Stomach (tissue), 9 donors: ENCODE data around the gene ARID3A. TPM values are rescaled to one million over a fixed set of nuclear protein-coding genes. Genes with fewer than 3 reads are reported as not detected.

ENCODE experiments used
- DNase-seq, 2 donors: peaks; one replicate each; pipeline versions ENCODE4 v3.0.0 to v3.0.0-alpha.2; 2013 to 2019
- H3K27ac ChIP-seq, 5 donors: fragments of 200-600 bp in 4 of 5; sonication (generic) in 4 of 5; one replicate each; pipeline ENCODE4 v1.5.1; 2013 to 2019; ENCODE audit warnings: mild to moderate bottlenecking in 1 of 5, moderate library complexity in 1 of 5
- H3K27me3 ChIP-seq, 3 donors: fragments of 200-600 bp; sonication (generic); one replicate each; pipeline ENCODE4 v1.5.1; 2017 to 2019; ENCODE audit warnings: mixed run types in 1 of 3
- H3K36me3 ChIP-seq, 4 donors: fragments of 200-600 bp; sonication (generic); 1 replicate in 3 of 4; 2 replicates in 1 of 4; pipeline ENCODE4 v1.5.1; 2016 to 2019
- H3K4me1 ChIP-seq, 4 donors: fragments of 200-600 bp; sonication (generic); one replicate each; pipeline ENCODE4 v1.5.1; 2016 to 2019
- H3K4me3 ChIP-seq, 4 donors: fragments of 200-600 bp; sonication (generic) in 3 of 4; one replicate each; pipeline ENCODE4 v1.5.1; 2016 to 2019; ENCODE audit warnings: mild to moderate bottlenecking in 1 of 4
- H3K9me3 ChIP-seq, 4 donors: fragments of 200-600 bp; sonication (generic); one replicate each; pipeline ENCODE4 v1.5.1; 2016 to 2019
- EP300 ChIP-seq: sonication (generic); formaldehyde crosslinking; IDR thresholded peaks from one replicate; pipeline ENCODE4 v1.6.1; 2017; ENCODE audit warnings: antibody characterized with exemption
- POLR2A ChIP-seq, 4 donors: fragments of 450-650 bp; IDR thresholded peaks; one replicate each; pipeline ENCODE4 v1.6.1; 2016; ENCODE audit warnings: antibody characterized with exemption in 4 of 4, control low read depth in 2 of 4, mild to moderate bottlenecking in 1 of 4, moderate library complexity in 1 of 4
- POLR2AphosphoS5 ChIP-seq, 3 donors: sonication (generic); formaldehyde crosslinking; IDR thresholded peaks; one replicate each; pipeline ENCODE4 v1.6.1; 2016; ENCODE audit warnings: antibody characterized with exemption in 3 of 3
- WGBS, 5 donors: extraction: QIAGEN DNeasy Blood & Tissue Kit in 3 of 5; methylation state at CpG; one replicate each; pipeline versions ENCODE4 v1.1.5 to v1.1.7; 2013 to 2018; 5-methylcytosine and 5-hydroxymethylcytosine counted together
- intact Hi-C: fragments of 100-400 bp; cut with DNase I; formaldehyde crosslinking; loops from one replicate; pipeline ENCODE4 v1.15.1; 2023; ENCODE audit warnings: low total_unique reads
- polyA plus RNA-seq, 3 donors: library from polyadenylated mRNA; stranded (reverse); fragments of 200-250 nt; gene quantifications; one replicate each; pipeline ENCODE4 v1.2.3, GENCODE V29; 2013
- total RNA-seq, 5 donors: library from RNA; depleted of rRNA; stranded (reverse); fragments of >200 nt; gene quantifications; one replicate each; pipeline versions ENCODE4 v1.1.0 to v1.2.3, GENCODE V29; 2014 to 2016
- TF ChIP-seq, protein P1 (sequence below), 7 experiments: fragments of 450-650 bp in 4 of 7; fragments of 200-600 bp in 3 of 7; sonication (generic) in 3 of 7; IDR thresholded peaks; one replicate each; pipeline ENCODE4 v1.5.1; 2016 to 2019; ENCODE audit warnings: antibody characterized with exemption in 7 of 7, control low read depth in 2 of 7, mild to moderate bottlenecking in 1 of 7
- donor health status: healthy with polysubstance abuse.
- donor health status: Bipolar disorder and iron deficiency.
- donor health status: healthy.

The ARID3A gene
- total and polyA plus RNA-seq, 8 donors = 1.1 to 23.5 (median 2.1) TPM; not detected in 1

DNA sequence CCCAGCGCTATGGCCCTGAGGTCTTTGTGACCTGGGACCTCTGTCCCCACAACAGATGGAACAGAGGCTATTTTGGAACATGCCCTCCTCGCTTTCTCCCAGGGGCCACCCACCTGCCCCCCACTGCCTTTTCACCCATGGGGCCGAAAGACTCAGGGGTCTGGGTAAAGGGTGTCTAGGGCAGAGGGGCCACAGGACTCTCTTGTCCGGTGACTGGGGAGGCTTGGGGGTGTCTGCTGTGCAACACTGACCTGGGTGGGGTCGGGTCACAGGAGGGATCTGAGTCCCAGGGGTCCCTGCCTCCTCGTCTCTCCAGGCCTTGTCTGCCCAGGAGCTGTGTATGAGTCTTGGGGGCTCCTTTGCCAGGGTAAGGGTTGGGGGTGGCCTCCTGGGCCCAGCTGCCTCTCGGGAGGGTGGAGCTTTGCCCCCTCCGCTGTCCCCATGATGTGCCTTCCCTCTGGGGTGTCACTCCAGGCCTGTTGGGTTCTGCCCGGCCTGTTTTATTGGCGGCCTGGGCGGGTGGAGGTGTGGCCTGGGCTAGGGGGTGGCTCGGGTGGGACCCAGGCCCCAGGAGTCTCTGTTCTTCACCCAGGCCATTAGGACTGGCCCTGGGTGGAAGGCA lies 2.1 kb downstream of the ARID3A start:
- peak in 1 of 2 donors; percentile 64 for DNase-seq
- H3K27me3 ChIP-seq = peaks cover 0 to 4% (median 0%) of the 10 kb centered on the region in 3 donors
- TF ChIP-seq EP300 (no peak), POLR2AphosphoS5 (IDR thresholded peaks at IDR 0.05) (no peak), POLR2A (IDR thresholded peaks at IDR 0.05) (no peak)
- TF ChIP-seq, protein P1, sequence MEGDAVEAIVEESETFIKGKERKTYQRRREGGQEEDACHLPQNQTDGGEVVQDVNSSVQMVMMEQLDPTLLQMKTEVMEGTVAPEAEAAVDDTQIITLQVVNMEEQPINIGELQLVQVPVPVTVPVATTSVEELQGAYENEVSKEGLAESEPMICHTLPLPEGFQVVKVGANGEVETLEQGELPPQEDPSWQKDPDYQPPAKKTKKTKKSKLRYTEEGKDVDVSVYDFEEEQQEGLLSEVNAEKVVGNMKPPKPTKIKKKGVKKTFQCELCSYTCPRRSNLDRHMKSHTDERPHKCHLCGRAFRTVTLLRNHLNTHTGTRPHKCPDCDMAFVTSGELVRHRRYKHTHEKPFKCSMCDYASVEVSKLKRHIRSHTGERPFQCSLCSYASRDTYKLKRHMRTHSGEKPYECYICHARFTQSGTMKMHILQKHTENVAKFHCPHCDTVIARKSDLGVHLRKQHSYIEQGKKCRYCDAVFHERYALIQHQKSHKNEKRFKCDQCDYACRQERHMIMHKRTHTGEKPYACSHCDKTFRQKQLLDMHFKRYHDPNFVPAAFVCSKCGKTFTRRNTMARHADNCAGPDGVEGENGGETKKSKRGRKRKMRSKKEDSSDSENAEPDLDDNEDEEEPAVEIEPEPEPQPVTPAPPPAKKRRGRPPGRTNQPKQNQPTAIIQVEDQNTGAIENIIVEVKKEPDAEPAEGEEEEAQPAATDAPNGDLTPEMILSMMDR (IDR thresholded peaks at IDR 0.05) = no peak
- intact Hi-C loops = no loop called here
- H3K4me3 ChIP-seq = peak overlapping the region in 3 of 4 donors; percentile 65 to 98 (median 86)
- no peaks in the 10 kb centered on the region for H3K9me3 ChIP-seq
- H3K27ac ChIP-seq = peak overlapping the region in 4 of 5 donors; percentile 84 to 91 (median 90)
- 82 to 86% (median 85%) methylated on average over 3 to 12 of the region's 12 CpGs for WGBS, 5 donors
- peaks cover 0 to 19% (median 17%) of the 10 kb centered on the region in 4 donors for H3K36me3 ChIP-seq
- H3K4me1 ChIP-seq = peaks cover 27 to 64% (median 46%) of the 10 kb centered on the region in 4 donors

DNA sequence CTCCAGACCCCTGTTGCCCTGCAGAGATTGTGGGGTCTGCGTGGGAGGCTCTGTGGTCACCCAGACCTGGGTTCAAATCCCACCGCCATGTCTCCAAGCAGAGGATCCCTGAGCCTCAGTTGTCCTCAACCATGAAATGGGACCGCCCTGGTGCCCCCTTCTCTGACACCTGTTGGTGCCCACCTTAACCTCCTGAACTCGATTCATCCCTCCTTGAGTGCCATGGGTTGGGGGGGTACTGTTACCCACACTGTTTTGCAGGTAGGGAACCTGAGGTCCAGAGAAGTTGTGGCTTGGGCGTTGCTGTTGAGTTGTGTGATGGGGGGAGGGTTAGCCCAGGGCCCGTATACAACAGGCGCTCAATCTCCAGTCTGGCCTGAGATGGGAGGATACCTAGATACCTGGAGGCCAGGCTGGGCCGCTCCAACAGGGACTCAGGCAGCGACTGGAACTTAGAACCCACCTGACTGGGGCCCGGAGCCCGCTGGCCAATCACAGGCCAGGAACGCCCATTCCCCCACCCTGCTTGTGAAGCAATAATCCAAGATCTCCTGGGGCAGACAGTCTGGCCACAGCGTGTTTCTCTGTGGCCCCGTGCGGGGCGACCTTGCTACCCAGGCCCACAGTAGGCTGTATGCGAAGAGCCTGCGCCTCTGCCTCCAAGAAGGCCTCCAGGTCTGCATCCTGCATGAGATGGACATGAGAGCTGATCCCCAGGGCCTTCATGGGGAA lies 2.8 kb downstream of the ARID3A start:
- intact Hi-C loops = no loop called here

DNA sequence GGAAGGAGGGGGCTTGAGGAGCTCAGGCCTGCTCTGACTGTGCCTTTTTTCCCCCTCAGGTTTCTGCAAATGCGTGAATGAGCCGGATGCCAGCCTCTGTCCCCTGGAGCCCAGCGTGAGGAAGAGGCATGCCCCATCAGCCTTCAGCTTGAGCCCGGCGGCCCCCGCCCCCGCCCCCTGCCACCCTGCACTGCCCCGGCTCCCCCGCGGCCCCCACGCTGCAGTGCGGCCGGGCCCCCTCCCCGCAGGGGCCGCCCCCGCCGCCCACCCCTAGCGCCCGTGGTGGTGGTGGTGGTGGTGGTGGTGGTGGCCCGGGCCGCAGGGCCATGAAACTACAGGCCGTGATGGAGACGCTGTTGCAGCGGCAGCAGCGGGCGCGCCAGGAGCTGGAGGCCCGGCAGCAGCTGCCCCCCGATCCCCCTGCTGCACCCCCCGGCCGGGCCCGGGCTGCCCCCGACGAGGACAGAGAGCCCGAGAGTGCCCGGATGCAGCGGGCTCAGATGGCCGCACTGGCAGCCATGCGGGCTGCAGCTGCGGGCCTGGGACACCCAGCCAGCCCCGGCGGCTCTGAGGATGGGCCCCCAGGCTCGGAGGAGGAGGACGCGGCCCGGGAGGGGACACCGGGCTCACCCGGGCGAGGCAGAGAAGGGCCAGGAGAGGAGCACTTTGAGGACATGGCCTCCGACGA lies 3.5 kb downstream of the ARID3A start:
- H3K9me3 ChIP-seq = no peaks in the 10 kb centered on the region
- intact Hi-C loops = no loop called here
- peaks cover 41 to 71% (median 56%) of the 10 kb centered on the region in 4 donors for H3K4me1 ChIP-seq
- no peak overlapping the region for H3K4me3 ChIP-seq
- 94 to 98% (median 96%) methylated on average over 11 to 51 of the region's 51 CpGs for WGBS, 5 donors
- no peak for DNase-seq
- TF ChIP-seq EP300 (no peak), POLR2A (IDR thresholded peaks at IDR 0.05) (no peak), POLR2AphosphoS5 (IDR thresholded peaks at IDR 0.05) (no peak)
- TF ChIP-seq, protein P1 (IDR thresholded peaks at IDR 0.05) = no peak
- peaks cover 0 to 4% (median 0%) of the 10 kb centered on the region in 3 donors for H3K27me3 ChIP-seq
- peaks cover 0 to 19% (median 17%) of the 10 kb centered on the region in 4 donors for H3K36me3 ChIP-seq
- H3K27ac ChIP-seq = no peak overlapping the region

More for the DNA sequence above, 2.8 kb downstream of the ARID3A start:
- TF ChIP-seq POLR2A (IDR thresholded peaks at IDR 0.05) = no peak
- no peak for TF ChIP-seq EP300
- TF ChIP-seq, protein P1 (IDR thresholded peaks at IDR 0.05) = no peak
- no peak for TF ChIP-seq POLR2AphosphoS5 (IDR thresholded peaks at IDR 0.05)
- H3K4me1 ChIP-seq = peaks cover 34 to 71% (median 53%) of the 10 kb centered on the region in 4 donors
- H3K27ac ChIP-seq = peak overlapping the region in 3 of 5 donors; percentile 89 to 91 (median 90)
- no peaks in the 10 kb centered on the region for H3K9me3 ChIP-seq
- peaks cover 0 to 19% (median 17%) of the 10 kb centered on the region in 4 donors for H3K36me3 ChIP-seq
- H3K27me3 ChIP-seq = peaks cover 0 to 4% (median 0%) of the 10 kb centered on the region in 3 donors
- peak overlapping the region in 1 of 4 donors; percentile 98 for H3K4me3 ChIP-seq
- 84 to 87% (median 87%) methylated on average over 11 to 18 of the region's 18 CpGs for WGBS, 5 donors
- peak in 1 of 2 donors; percentile 73 for DNase-seq

DNA sequence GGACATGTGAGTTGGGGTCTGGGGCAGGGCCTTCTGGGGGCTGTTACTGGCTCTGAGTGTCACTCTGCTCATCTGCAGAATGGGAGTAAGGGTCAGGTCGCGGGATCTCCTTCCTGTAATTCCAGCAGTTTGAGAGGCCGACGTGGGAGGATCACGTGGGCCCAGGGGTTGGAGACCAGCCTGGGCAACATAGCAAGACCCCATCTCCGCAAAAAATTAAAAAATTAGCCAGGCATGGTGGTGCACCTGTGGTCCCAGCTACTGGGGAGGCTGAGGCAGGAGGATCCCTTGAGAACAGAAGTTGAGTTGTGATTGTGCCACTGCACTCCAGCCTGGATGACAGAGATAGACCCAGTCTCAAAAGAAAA lies 4.0 kb downstream of the ARID3A start:
- no peak overlapping the region for H3K4me3 ChIP-seq
- H3K27ac ChIP-seq = no peak overlapping the region
- no peaks in the 10 kb centered on the region for H3K9me3 ChIP-seq
- intact Hi-C loops = no loop called here
- TF ChIP-seq EP300 (no peak), POLR2A (IDR thresholded peaks at IDR 0.05) (no peak), POLR2AphosphoS5 (IDR thresholded peaks at IDR 0.05) (no peak)
- TF ChIP-seq, protein P1 (IDR thresholded peaks at IDR 0.05) = no peak
- DNase-seq = no peak
- peaks cover 0 to 4% (median 0%) of the 10 kb centered on the region in 3 donors for H3K27me3 ChIP-seq
- WGBS, 5 donors = 90 to 99% (median 94%) methylated on average over 6 of the region's 6 CpGs
- H3K36me3 ChIP-seq = peaks cover 0 to 19% (median 17%) of the 10 kb centered on the region in 4 donors
- H3K4me1 ChIP-seq = peaks cover 43 to 71% (median 56%) of the 10 kb centered on the region in 4 donors
